K562 (cell line): ENCODE results near the gene ANKLE2. TPM values are rescaled to one million over a fixed set of nuclear protein-coding genes. Genes with fewer than 3 reads are reported as not detected.

Experiments used
- ARHGAP35 ChIP-seq: fragments of 450-650 bp; IDR thresholded peaks from 2 replicates; pipeline ENCODE4 v1.6.1; 2018; ENCODE audit not compliant: partially characterized antibody
- DDX20 ChIP-seq: fragments of 450-650 bp; IDR thresholded peaks from 2 replicates; pipeline ENCODE4 v1.6.1; 2016; ENCODE audit warnings: missing genetic modification characterization, low read depth, mild to moderate bottlenecking, missing compliant biosample characterization, moderate library complexity
- NR2F6 ChIP-seq: fragments of 450-650 bp; formaldehyde crosslinking; IDR thresholded peaks from 2 replicates; pipeline ENCODE4 v1.4.0; 2020; ENCODE audit warnings: mild to moderate bottlenecking
- TFE3 ChIP-seq: fragments of 450-650 bp; formaldehyde crosslinking; IDR thresholded peaks from 2 replicates; pipeline ENCODE4 v1.4.0; 2020; ENCODE audit warnings: mild to moderate bottlenecking, mixed read lengths
- ZNF830 ChIP-seq: fragments of 250-450 bp; sonication (Bioruptor Pico); IDR thresholded peaks from 2 replicates; pipeline ENCODE4 v1.5.0; 2021; ENCODE audit warnings: mild to moderate bottlenecking
- polyA plus RNA-seq, 8 experiments: library from polyadenylated mRNA; depleted of rRNA in 4 of 8; stranded (reverse) in 5 of 8; unstranded in 3 of 8; fragments of >200 nt; fragmentation: Nextera tagmentation in 2 of 8; fragmentation: Illumina TruSeq in 1 of 8; extraction: Ambion mirVana in 2 of 8; extraction: Trizol in 1 of 8; gene quantifications; 2 replicates each; pipeline versions ENCODE4 v1.2.1 to v1.2.3, GENCODE V29; 2011 to 2014; ENCODE audit warnings: inconsistent platforms in 1 of 8, missing spikeins in 1 of 8
- total RNA-seq, 7 experiments: library from RNA; depleted of rRNA in 6 of 7; stranded (reverse); fragments of >200 nt in 6 of 7; fragmentation: Illumina TruSeq in 2 of 7; extraction: Trizol in 2 of 7; gene quantifications; 2 replicates each; pipeline versions ENCODE4 v1.2.1 to v1.2.3, GENCODE V29; 2011 to 2021; ENCODE audit warnings: low replicate concordance in 1 of 7
- TF ChIP-seq, protein P1 (sequence below), 2 experiments: fragments of 450-650 bp in 1 of 2; sonication (generic) in 1 of 2; formaldehyde crosslinking in 1 of 2; IDR thresholded peaks; 2 replicates each; pipeline versions ENCODE4 v1.7.1 to v1.9.0; 2016 to 2022; ENCODE audit warnings: inconsistent platforms in 1 of 2, mild to moderate bottlenecking in 1 of 2, missing genetic modification reagents in 1 of 2
- TF ChIP-seq, protein P2 (sequence below), 2 experiments: IDR thresholded peaks; 2 replicates each; pipeline ENCODE4 v1.6.1; 2011; ENCODE audit warnings: borderline replicate concordance in 1 of 2, control low read depth in 1 of 2, low read depth in 1 of 2, low read length in 1 of 2, mild to moderate bottlenecking in 1 of 2, mixed read lengths in 1 of 2, moderate library complexity in 1 of 2; ENCODE audit not compliant: insufficient read depth in 1 of 2, insufficient read length in 1 of 2, poor library complexity in 1 of 2, severe bottlenecking in 1 of 2; ENCODE audit errors: extremely low read depth in 1 of 2
- TF ChIP-seq, protein P3 (sequence below), 2 experiments: fragments of 150-350 bp in 1 of 2; IDR thresholded peaks; 2 replicates each; pipeline ENCODE4 v1.6.1; 2012 to 2016; ENCODE audit warnings: low read depth in 2 of 2, low read length in 2 of 2, mild to moderate bottlenecking in 1 of 2, moderate library complexity in 1 of 2

Gene ANKLE2
- total and polyA plus RNA-seq, 9 of the 15 experiments (the other 6 are each of a cell fraction or from before 2014, with no cell fraction given): 3.2 to 57.7 (median 45.6) TPM

- no peak for TF ChIP-seq DDX20 (tag)
- TF ChIP-seq, protein P1, sequence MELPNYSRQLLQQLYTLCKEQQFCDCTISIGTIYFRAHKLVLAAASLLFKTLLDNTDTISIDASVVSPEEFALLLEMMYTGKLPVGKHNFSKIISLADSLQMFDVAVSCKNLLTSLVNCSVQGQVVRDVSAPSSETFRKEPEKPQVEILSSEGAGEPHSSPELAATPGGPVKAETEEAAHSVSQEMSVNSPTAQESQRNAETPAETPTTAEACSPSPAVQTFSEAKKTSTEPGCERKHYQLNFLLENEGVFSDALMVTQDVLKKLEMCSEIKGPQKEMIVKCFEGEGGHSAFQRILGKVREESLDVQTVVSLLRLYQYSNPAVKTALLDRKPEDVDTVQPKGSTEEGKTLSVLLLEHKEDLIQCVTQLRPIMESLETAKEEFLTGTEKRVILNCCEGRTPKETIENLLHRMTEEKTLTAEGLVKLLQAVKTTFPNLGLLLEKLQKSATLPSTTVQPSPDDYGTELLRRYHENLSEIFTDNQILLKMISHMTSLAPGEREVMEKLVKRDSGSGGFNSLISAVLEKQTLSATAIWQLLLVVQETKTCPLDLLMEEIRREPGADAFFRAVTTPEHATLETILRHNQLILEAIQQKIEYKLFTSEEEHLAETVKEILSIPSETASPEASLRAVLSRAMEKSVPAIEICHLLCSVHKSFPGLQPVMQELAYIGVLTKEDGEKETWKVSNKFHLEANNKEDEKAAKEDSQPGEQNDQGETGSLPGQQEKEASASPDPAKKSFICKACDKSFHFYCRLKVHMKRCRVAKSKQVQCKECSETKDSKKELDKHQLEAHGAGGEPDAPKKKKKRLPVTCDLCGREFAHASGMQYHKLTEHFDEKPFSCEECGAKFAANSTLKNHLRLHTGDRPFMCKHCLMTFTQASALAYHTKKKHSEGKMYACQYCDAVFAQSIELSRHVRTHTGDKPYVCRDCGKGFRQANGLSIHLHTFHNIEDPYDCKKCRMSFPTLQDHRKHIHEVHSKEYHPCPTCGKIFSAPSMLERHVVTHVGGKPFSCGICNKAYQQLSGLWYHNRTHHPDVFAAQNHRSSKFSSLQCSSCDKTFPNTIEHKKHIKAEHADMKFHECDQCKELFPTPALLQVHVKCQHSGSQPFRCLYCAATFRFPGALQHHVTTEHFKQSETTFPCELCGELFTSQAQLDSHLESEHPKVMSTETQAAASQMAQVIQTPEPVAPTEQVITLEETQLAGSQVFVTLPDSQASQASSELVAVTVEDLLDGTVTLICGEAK (IDR thresholded peaks at IDR 0.05): 0 out of 2 replicates have a peak, but pooled peaks have one; percentile 34
- TF ChIP-seq, protein P1 (CRISPR knock-in tag; IDR thresholded peaks at IDR 0.05): no peak
- no peak for TF ChIP-seq TFE3 (CRISPR knock-in tag)
- TF ChIP-seq, protein P2, sequence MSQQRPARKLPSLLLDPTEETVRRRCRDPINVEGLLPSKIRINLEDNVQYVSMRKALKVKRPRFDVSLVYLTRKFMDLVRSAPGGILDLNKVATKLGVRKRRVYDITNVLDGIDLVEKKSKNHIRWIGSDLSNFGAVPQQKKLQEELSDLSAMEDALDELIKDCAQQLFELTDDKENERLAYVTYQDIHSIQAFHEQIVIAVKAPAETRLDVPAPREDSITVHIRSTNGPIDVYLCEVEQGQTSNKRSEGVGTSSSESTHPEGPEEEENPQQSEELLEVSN (IDR thresholded peaks at IDR 0.05; ENCODE audit: borderline replicate concordance in 1 of 2, extremely low read depth in 1 of 2, insufficient read depth in 1 of 2, insufficient read length in 1 of 2, low read depth in 1 of 2, low read length in 1 of 2, poor library complexity in 1 of 2, severe bottlenecking in 1 of 2): peak; percentile 51 to 79
- TF ChIP-seq ZNF830 (CRISPR knock-in tag): no peak
- TF ChIP-seq, protein P3, sequence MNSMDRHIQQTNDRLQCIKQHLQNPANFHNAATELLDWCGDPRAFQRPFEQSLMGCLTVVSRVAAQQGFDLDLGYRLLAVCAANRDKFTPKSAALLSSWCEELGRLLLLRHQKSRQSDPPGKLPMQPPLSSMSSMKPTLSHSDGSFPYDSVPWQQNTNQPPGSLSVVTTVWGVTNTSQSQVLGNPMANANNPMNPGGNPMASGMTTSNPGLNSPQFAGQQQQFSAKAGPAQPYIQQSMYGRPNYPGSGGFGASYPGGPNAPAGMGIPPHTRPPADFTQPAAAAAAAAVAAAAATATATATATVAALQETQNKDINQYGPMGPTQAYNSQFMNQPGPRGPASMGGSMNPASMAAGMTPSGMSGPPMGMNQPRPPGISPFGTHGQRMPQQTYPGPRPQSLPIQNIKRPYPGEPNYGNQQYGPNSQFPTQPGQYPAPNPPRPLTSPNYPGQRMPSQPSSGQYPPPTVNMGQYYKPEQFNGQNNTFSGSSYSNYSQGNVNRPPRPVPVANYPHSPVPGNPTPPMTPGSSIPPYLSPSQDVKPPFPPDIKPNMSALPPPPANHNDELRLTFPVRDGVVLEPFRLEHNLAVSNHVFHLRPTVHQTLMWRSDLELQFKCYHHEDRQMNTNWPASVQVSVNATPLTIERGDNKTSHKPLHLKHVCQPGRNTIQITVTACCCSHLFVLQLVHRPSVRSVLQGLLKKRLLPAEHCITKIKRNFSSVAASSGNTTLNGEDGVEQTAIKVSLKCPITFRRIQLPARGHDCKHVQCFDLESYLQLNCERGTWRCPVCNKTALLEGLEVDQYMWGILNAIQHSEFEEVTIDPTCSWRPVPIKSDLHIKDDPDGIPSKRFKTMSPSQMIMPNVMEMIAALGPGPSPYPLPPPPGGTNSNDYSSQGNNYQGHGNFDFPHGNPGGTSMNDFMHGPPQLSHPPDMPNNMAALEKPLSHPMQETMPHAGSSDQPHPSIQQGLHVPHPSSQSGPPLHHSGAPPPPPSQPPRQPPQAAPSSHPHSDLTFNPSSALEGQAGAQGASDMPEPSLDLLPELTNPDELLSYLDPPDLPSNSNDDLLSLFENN (IDR thresholded peaks at IDR 0.05; ENCODE audit: low read depth in 2 of 2, low read length in 2 of 2): peak in 1 of 2 experiments; percentile 60; a peak in 2 of 4 replicates
- no peak for TF ChIP-seq NR2F6 (CRISPR knock-in tag)
- TF ChIP-seq ARHGAP35: peak; percentile 85
These were observed 74.1 kb downstream of the ANKLE2 start, which contains the start of the genes POLE and PXMP2 (continued) for GRCh38 chr12:132687211-132688164.
